GM11168 (cell line): ENCODE measurements around the gene COX20.

ENCODE experiments used
- in situ Hi-C: fragments of 300-500 bp; cut with MboI; formaldehyde crosslinking; loops from one replicate; pipeline ENCODE4 v1.12.0; 2022; ENCODE audit warnings: low sequenced_read_pairs; ENCODE audit not compliant: unreplicated experiment

COX20 gene

DNA sequence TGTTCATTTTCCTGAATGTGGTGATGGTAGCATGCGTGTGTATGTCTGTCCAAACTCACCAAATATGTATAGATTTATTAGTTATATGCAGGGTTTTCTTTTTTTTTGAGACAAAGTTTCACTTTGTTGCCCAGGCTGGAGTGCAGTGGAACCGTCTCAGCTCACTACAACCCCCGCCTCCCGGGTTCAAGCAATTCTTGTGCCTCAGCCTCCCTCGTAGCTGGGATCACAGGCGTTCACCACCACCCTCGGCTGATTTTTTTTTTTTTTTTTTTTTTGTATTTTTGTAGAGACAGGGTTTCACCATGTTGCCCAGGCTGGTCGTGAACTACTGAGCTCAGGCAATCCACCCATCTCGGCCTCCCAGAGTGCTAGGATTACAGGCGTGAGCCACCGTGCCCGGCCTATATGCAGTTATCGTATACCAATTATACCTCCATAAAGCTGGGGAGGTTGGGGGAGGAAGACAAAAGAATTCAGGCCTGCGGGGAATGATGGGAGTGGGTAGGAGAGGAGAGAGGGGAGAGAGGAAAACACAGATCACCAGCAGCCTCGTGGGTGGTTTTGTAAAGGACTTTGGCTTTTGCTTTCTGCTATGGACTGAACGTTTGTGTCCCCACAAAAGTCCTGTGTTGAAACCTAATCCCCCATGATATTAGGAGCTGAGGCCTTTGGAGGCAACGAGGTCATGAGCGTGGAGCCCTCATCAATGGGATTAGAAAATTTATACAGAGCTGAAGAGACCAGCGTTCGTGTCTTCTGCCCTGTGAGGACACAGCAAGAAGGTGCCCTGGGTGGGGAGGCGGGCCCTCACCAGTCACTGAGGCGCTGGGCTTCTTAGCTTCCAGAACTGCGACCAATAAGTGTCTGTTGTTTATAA lies 33.3 kb downstream of the COX20 start:
- in situ Hi-C loops, result no loop called here

DNA sequence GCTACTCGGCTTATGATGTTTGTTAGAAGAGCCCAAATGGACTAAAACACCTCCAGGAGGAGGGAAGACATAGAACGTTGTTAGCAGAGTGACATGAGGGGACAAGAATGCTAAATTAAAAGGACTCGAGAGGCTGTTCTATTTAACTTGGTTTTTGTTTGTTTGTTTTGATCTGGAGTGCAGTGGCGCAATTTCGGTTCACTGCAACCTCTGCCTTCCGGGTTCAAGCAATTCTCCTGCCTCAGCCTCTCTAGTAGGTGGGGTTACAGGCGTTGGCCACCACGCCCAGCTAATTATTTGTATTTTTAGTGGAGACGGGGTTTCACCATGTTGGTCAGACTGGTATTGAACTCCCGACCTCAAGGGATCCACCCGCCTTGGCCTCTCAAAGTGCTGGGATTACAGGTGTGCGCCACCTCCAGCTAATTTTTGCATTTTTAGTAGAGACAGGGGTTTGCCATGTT lies 33.9 kb downstream of the COX20 start:
- in situ Hi-C loops, result no loop called here

DNA sequence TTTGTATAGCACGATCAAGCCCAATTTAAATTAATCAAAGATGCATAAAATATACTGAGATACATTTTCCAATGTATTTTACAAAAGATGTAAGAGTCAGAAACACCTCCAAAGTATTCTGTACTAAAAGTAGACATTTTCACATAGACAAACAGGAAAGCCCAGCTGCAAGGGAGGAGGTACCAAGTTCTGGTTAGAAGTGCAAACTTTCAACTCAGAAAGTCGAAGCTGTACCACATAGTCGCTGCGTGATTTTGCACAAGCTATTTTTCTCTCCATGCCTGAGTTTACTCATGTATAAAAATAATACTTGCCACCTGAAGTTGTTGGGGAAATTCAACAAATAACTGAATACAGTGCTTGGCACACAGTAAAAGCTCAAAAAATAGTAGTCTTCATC lies 34.5 kb downstream of the COX20 start:
- in situ Hi-C loops, result no loop called here

DNA sequence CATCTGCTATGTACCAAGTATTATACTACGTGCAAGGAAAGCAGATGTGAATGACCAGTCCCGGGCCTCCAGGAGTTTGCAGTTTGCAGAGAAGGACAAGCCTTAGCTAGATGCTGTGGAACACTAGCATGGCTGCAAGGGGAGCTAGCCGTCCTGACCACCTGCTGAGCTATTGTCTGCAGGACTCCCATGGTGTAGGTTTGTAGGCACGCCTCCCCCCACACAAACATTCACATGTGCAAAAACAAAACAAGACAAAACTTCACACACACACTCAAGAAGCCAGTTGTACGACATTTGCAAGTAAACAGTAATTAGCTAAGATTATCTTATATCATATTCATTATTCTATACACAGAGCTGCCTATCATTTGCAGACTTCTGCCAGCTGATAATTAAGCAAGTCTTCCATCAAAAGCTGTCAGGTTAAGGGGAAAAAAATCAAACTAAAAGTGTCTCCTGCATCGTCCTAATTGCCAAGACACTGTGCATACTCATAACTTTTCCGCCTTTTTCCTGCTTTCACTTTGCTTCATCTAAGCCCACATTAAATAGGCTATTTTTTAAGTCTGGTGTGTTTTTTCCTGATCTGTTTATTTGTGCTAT lies 39.6 kb downstream of the COX20 start:
- in situ Hi-C loops, result no loop called here

DNA sequence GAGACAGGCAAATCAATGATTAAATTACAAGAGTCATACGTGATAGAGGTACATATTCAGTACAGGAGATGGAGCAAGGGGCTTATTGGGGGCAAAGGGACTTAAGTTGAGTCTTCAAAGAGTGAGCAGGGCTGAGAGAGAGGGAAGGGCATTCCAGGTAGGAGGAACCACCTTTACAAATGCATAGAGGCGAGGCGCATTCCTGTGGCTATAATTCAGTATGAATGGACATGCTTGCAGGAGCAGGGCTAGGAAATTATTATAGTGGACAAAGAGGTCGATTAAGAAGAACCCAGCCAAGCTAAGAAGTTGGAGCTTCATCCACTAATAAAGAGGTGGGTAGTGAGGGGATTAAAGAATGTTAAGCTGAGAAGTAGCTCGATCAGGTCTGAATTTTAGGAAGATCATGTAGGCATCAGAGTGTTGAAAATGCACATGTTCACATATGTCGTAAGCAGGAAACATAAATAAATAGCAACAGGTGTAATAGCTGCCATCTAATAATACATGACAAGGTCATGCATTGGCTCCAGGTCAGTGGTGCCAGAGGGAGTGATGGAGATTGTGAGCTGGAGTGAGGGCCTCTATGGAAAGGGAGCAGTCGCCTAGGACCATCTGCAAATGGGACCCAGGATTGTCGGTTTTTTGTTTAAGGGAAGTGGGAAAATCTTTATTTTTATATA lies 40.9 kb downstream of the COX20 start:
- in situ Hi-C loops, result no loop called here

DNA sequence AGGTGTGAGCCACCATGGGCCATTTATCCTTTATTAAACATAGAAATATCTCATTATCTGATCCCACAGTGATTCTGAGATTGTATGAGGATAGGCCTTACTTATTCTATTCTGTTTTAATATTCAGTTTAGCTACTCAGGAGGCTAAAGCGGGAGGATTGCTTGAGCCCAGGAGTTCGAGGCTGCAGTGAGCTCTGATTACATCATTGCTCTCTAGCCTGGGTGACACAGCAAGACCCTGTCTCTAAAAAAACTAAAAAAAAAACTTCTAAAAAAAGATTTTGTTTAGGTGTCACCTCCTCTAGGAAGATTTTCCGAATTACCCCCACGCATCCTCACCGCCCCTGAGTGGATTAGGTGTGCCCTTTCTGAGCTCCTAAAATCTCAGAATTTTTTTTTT lies 43.2 kb downstream of the COX20 start:
- in situ Hi-C loops, result no loop called here

DNA sequence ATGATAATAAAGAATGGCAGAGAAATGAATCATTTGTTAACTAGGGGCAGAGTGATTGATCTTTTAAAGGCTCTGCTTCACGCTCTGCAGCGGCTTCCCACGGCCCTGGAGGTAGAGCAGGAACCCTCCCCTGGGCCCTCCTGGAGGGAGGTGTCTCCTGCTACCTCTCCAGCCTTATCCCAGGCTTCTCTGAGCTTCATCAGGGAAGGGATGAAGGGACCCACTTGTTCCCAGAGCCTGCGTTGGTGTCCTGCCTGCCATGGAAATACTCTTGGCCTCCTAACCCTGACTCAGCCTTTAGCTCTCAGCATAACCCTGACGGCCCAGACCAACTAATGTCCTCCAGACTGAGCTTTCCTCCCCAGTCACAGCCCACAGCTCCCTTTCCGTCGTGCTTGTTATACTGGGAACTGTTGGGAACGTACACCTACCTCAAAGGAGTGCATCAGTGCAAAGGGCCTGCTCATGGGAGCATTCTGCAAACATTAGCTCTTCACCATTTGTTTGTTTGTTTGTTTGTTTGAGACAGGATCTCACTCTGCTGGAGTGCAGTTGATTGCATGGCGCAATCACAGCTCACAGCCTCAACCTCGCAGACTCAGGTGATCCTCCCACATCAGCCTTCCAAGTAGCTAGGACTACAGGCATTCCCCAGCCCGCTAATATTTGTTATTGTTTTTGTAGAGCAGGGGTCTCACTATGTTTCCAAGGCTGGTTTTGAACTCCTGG lies 46.3 kb downstream of the COX20 start:
- in situ Hi-C loops, result no loop called here

DNA sequence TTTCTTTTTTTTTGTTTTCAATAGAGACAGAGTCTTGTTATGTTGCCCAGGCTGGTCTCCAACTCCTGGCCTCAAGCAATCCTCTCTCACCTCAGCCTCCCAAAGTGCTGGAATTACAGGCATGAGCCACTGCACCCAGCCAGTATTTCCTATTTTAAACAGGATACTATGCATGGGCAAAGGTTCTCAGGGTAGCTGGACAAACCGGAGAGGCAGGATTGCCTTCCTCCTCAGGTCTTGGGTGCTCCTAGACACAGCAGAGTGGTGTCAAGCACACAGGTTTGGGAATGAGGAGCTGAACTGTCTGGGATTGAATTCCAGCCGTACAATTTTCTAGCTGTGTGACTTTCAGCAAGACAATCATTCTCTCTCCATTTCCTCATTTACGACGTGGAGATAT lies 51.8 kb downstream of the COX20 start:
- in situ Hi-C loops, result no loop called here

DNA sequence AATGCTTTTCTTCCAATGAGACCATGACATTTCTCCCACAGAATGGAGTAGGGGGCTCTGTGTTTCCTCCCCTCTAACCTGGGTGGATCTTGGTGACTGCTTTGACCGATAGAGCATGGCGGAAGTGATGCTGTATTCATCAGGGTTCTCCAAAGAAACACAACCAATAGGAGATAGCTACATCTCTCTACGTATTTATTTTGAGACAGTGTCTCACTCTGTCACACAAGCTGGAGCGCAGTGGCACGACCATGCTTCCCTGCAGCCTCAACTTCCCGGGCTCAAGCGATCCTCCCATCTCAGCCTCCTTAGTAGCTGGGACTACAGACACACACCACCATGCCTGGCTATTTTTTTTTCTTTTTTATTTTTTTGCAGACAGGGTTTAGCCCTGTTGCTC lies 58.4 kb downstream of the COX20 start:
- in situ Hi-C loops, result no loop called here
